HEK293 (cell line): ENCODE measurements around the gene YTHDC2.
A peak's percentile ranks its signal among the peaks of the same experiment; 100 is the strongest.

ENCODE experiments used
- CTCF ChIP-seq: fragments of 450-650 bp; formaldehyde crosslinking; IDR thresholded peaks from 2 replicates; pipeline ENCODE4 v1.5.1; 2016; ENCODE audit warnings: missing biosample characterization, missing genetic modification characterization
- PRDM2 ChIP-seq: fragments of 450-650 bp; formaldehyde crosslinking; IDR thresholded peaks from 2 replicates; pipeline ENCODE4 v1.5.1; 2016; ENCODE audit warnings: missing biosample characterization, missing genetic modification characterization, borderline replicate concordance

- peak; percentile 86 for TF ChIP-seq CTCF (tag by site-specific recombination)
- TF ChIP-seq PRDM2 (tag by site-specific recombination), result no peak
Measured at GRCh38 chr5:113606298-113607134, 93.0 kb downstream of the YTHDC2 start.
